HG03066 (cell line): ENCODE data around the gene AARS1.
"Not testable (repeated sequence)": the region's sequence is repeated elsewhere in the genome, so short reads cannot be mapped to it uniquely, and the experiment has no call there.

Source experiments
- ATAC-seq: cut with Tn5 transposase; IDR thresholded peaks from one replicate; pipeline ENCODE4 v1.9.1; 2021; ENCODE audit warnings: low read depth; ENCODE audit not compliant: unreplicated experiment

Gene AARS1

DNA sequence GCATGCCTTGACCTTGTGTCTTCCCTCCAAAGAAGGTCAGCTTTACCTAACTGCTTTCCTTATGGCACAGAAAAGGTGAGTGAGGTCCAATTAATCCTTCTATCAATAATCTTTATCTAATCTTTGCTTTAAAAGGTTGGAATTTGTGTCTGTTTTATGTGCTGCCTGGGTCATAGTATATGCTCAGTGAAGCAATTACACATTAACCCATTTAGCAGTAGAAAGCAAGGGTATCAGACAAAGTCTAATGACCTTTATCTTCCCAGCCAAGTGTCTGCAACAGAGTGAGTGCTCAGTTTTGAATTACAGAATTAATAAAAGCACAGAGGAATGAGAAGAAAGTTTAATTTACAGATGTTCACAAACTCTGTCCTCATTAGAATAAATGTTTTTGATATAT lies 63.3 kb downstream of the AARS1 start:
- ATAC-seq = not testable (repeated sequence)

DNA sequence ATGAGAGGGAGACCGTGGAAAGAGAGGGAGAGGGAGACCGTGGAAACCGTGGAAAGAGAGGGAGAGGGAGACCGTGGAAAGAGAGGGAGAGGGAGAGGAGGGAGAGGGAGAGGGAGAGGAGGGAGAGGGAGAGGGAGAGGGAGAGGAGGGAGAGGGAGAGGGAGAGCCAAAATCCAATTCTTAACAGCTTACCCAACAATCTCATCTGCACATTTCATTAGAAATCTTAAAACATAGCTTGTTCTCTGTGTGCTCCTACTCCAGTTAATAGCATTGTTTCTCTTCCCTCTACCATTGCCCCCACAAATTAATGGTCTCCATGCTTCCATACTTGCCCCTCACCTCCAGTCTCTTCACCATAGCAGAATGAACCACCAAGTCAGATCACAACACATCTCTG lies 63.9 kb downstream of the AARS1 start:
- ATAC-seq = not testable (repeated sequence)

DNA sequence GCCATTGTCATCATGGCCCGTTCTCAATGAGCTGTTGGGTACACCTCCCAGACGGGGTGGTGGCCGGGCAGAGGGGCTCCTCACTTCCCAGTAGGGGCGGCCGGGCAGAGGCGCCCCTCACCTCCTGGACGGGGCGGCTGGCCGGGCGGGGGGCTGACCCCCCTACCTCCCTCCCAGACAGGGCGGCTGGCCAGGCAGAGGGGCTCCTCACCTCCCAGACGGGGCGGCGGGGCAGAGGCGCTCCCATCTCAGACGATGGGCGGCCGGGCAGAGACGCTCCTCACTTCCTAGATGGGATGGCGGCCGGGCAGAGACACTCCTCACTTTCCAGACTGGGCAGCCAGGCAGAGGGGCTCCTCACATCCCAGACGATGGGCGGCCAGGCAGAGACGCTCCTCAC lies 64.7 kb downstream of the AARS1 start:
- ATAC-seq = not testable (repeated sequence)

DNA sequence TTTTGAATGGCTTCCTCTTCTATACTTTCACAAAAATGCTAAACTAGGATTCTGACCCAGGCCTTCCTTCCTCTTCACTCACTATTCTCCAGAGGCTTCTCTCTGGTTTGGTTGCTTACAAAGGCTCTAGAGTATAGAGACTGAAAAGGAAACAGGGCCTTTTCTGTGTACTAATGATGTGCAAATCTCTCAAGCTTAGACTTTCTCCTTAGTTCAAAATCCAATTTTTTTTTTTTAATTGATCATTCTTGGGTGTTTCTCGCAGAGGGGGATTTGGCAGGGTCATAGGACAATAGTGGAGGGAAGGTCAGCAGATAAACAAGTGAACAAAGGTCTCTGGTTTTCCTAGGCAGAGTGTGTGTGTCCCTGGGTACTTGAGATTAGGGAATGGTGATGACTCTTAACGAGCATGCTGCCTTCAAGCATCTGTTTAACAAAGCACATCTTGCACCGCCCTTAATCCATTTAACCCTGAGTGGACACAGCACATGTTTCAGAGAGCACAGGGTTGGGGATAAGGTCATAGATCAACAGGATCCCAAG lies 65.3 kb downstream of the AARS1 start:
- ATAC-seq = not testable (repeated sequence)

DNA sequence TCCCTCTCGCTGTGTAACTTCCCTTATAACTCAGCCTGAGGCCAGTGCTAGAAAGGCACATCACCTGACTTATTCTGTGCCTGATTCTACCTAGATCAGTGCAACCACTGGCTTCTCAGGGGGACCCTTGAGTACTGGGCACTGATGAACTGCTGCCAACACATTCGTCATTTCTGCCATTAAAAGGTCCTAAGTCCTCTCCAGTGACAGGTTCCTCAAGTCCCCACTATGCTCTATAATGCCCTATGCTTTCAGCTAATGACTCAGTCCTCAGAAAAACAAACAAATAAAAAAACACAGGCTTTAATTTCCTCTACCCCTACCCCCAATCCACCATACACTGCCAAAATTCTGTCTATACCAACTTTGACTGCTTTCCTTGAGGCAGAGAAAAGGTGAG lies 66.1 kb downstream of the AARS1 start:
- not testable (repeated sequence) for ATAC-seq

DNA sequence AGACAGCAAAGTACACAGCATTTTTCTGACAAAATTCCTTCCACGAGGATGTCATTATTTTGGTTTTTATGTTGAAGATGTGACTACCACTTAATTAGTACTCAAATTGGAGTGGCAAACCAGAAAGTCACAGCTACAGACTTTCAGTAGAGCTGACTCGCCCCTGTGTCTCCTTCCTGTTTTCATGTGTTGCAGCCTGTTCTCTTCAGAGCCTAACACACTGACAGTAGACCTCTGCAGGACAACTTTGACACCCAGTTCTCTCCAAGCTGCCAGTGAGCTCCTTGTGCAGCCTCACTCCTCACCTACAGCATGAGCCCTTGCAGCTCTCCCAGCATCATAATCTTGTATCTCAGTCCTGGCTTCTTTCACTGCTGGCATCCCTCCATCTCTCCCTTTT lies 66.7 kb downstream of the AARS1 start:
- ATAC-seq = not testable (repeated sequence)

DNA sequence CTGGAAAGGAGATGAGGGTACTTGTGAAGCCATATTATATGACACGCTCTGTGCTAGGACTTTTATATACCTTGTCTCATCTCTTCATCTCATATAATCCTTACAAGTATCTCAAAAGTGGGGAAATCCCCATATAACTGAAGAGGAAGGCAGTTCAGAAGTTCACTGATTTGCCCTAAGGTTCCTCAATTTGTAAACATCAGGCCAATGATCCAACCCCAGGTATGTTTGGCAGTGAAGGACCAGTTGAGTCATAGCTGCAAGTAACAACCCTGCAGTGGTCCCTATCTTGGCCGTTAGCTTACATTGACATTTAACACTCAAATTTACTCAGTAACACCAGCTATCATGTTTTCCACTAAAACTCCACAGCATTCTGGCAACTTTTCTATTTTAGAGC lies 70.7 kb downstream of the AARS1 start:
- ATAC-seq = not testable (repeated sequence)

DNA sequence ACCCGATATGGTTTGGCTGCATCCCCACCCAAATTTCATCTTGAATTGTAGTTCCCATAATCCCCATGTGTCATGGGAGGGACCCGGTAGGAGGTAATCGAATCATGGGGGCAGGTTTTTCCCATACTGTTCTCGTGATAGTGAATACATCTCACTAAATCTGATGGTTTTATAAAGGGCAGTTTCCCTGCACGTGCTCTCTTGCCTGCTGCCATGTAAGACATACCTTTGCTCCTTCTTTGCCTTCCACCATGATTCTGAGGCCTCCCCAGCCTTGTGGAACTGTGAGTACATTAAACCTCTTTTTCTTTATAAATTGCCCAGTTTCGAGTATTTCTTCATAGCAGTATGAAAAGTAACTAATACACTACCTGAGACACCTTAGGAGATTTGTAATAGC lies 82.9 kb downstream of the AARS1 start:
- ATAC-seq = not testable (repeated sequence)

DNA sequence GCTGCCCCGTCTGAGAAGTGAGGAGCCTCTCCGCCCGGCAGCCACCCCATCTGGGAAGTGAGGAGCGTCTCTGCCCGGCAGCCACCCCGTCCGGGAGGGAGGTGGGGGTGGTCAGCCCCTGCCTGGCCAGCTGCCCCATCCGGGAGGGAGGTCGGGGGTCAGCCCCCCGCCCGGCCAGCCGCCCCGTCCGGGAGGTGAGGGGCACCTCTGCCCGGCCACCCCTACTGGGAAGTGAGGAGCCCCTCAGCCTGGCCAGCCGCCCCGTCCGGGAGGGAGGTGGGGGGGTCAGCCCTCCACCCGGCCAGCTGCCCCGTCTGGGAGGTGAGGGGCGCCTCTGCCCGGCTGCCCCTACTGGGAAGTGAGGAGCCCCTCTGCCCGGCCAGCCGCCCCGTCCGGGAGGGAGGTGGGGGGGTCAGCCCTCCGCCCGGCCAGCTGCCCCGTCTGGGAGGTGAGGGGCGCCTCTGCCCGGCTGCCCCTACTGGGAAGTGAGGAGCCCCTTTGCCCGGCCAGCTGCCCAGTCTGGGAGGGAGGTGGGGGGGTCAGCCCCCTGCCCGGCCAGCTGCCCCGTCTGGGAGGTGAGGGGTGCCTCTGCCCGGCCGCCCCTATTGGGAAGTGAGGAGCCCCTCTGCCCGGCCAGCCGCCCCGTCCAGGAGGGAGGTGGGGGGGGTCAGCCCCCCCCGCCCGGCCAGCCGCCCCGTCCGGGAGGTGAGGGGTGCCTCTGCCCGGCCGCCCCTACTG lies 84.5 kb downstream of the AARS1 start:
- not testable (repeated sequence) for ATAC-seq

DNA sequence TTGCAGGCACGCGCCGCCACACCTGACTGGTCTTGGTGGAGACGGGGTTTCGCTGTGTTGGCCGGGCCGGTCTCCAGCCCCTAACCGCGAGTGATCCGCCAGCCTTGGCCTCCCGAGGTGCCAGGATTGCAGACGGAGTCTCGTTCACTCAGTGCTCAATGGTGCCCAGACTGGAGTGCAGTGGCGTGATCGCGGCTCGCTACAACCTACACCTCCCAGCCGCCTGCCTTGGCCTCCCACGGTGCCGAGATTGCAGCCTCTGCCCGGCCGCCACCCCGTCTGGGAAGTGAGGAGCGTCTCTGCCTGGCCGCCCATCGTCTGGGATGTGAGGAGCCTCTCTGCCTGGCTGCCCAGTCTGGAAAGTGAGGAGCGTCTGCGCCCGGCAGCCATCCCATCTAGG lies 85.3 kb downstream of the AARS1 start:
- ATAC-seq = not testable (repeated sequence)

DNA sequence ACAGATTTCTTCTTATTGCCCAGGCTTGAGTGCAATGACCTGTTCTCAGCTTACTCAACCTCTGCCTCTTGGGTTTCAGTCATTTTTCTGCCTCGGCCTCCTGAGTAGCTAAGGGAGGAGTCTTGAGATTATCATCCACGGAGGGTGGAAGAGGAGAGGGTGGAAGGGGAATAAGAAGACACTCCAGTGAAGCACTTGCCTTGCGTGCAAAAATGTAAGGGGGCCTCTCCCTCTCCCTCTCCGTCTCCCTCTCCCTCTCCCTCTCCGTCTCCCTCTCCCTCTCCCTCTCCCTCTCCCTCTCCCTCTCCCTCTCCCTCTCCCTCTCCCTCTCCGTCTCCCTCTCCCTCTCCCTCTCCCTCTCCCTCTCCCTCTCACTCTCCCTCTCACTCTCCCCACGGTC lies 85.8 kb downstream of the AARS1 start:
- ATAC-seq = not testable (repeated sequence)
